IMR-90 (cell line): ENCODE results near the gene DLL3. TPM values are rescaled to one million over a fixed set of nuclear protein-coding genes. Genes with fewer than 3 reads are reported as not detected.

Experiments used
- ATAC-seq: fragments of 200-7000 bp; cut with Tn5 transposase; 2 replicates; pipeline ENCODE4 v1.9.1; 2020; ENCODE audit warnings: low read depth, mild to moderate bottlenecking, moderate library complexity
- BruUV-seq: library from RNA; stranded (reverse); fragments of 400-500 nt; replicated peaks from 2 replicates; lab custom pipeline; 2021; lab: Mats Ljungman, UMichigan
- CTCF ChIA-PET: fragments of 300-600 bp; formaldehyde crosslinking; extraction: SDS; loops from one replicate; lab custom pipeline; 2021; ENCODE audit warnings: antibody characterized with exemption; lab: Yijun Ruan, JAX
- POLR2A ChIA-PET: fragments of 300-600 bp; sonication (Branson Sonifier 250); formaldehyde crosslinking; loops from one replicate; lab custom pipeline; 2022; ENCODE audit warnings: antibody characterized with exemption; ENCODE audit not compliant: unreplicated experiment; lab: Charles Lee
- DNase-seq: peaks from one replicate; pipeline ENCODE4 v3.0.0; 2013
- H2AFZ ChIP-seq: replicated peaks from 2 replicates; pipeline ENCODE3; 2013; ENCODE audit warnings: low read length, mild to moderate bottlenecking; ENCODE audit not compliant: poor library complexity
- H2AK5ac ChIP-seq: 2 replicates; pipeline ENCODE4 v1.6.1; 2013; ENCODE audit warnings: low read depth, low read length, inconsistent platforms
- H2AK9ac ChIP-seq: replicated peaks from 2 replicates; pipeline ENCODE3; 2013; ENCODE audit warnings: mild to moderate bottlenecking, low read depth, low read length, moderate library complexity; ENCODE audit not compliant: poor library complexity
- H2BK120ac ChIP-seq: 2 replicates; pipeline ENCODE4 v1.6.1; 2013; ENCODE audit warnings: low read depth, low read length, inconsistent platforms
- H2BK15ac ChIP-seq: 3 replicates; pipeline ENCODE4 v1.6.1; 2013; ENCODE audit warnings: low read depth, low read length, inconsistent platforms
- H2BK20ac ChIP-seq: 2 replicates; pipeline ENCODE4 v1.6.1; 2013; ENCODE audit warnings: low read depth, mild to moderate bottlenecking, inconsistent platforms, low read length, moderate library complexity
- H2BK5ac ChIP-seq: 2 replicates; pipeline ENCODE4 v1.6.1; 2013; ENCODE audit warnings: mild to moderate bottlenecking, low read depth, low read length, inconsistent platforms; ENCODE audit not compliant: poor library complexity, severe bottlenecking
- H3K14ac ChIP-seq: replicated peaks from 2 replicates; pipeline ENCODE4 v1.6.1; 2013; ENCODE audit warnings: low read depth, low read length, inconsistent platforms
- H3K18ac ChIP-seq: 2 replicates; pipeline ENCODE4 v1.6.1; 2013; ENCODE audit warnings: low read depth, low read length, control low read depth
- H3K23ac ChIP-seq: 2 replicates; pipeline ENCODE4 v1.6.1; 2013; ENCODE audit warnings: low read depth, low read length, inconsistent platforms
- H3K27ac ChIP-seq: 2 replicates; pipeline ENCODE4 v1.5.1; 2013; ENCODE audit warnings: mild to moderate bottlenecking, control low read depth, low read length; ENCODE audit not compliant: insufficient read depth
- H3K27me3 ChIP-seq: 2 replicates; pipeline ENCODE4 v1.6.1; 2013; ENCODE audit warnings: low read length; ENCODE audit not compliant: control insufficient read depth, insufficient read depth
- H3K36me3 ChIP-seq: 2 replicates; pipeline ENCODE4 v1.6.1; 2013; ENCODE audit warnings: low read length, mixed read lengths; ENCODE audit not compliant: control insufficient read depth, insufficient read depth
- H3K4ac ChIP-seq: 2 replicates; pipeline ENCODE4 v1.6.1; 2013; ENCODE audit warnings: low read depth, low read length, inconsistent platforms
- H3K4me1 ChIP-seq: 2 replicates; pipeline ENCODE4 v1.6.1; 2013; ENCODE audit warnings: low read length, mixed read lengths; ENCODE audit not compliant: control insufficient read depth, insufficient read depth
- H3K4me2 ChIP-seq: 2 replicates; pipeline ENCODE4 v1.6.1; 2013; ENCODE audit warnings: low read depth, mild to moderate bottlenecking, control low read depth, low read length, moderate library complexity
- H3K4me3 ChIP-seq: 2 replicates; pipeline ENCODE4 v1.5.1; 2013; ENCODE audit warnings: low read depth, mild to moderate bottlenecking, control low read depth, low read length, moderate library complexity; ENCODE audit not compliant: insufficient read depth
- H3K56ac ChIP-seq: 2 replicates; pipeline ENCODE4 v1.6.1; 2013; ENCODE audit warnings: low read length, inconsistent platforms; ENCODE audit not compliant: insufficient read depth; ENCODE audit errors: extremely low read depth
- H3K79me1 ChIP-seq, 2 experiments: 2 replicates each; pipeline ENCODE4 v1.6.1; 2013; ENCODE audit warnings: low read length in 2 of 2, inconsistent platforms in 1 of 2, low read depth in 1 of 2
- H3K9ac ChIP-seq: 2 replicates; pipeline ENCODE4 v1.6.1; 2013; ENCODE audit warnings: low read depth, low read length, control low read depth
- H3K9me1 ChIP-seq: 2 replicates; pipeline ENCODE4 v1.6.1; 2013; ENCODE audit warnings: low read length, inconsistent platforms; ENCODE audit not compliant: insufficient read depth
- H3K9me3 ChIP-seq: 2 replicates; pipeline ENCODE4 v1.6.1; 2013; ENCODE audit warnings: low read length; ENCODE audit not compliant: control insufficient read depth, insufficient read depth
- H4K20me1 ChIP-seq: 2 replicates; pipeline ENCODE4 v1.6.1; 2013; ENCODE audit warnings: low read length, inconsistent platforms; ENCODE audit not compliant: insufficient read depth
- H4K5ac ChIP-seq: 2 replicates; pipeline ENCODE4 v1.6.1; 2013; ENCODE audit warnings: mild to moderate bottlenecking, low read depth, low read length, control low read depth
- H4K8ac ChIP-seq, 2 experiments: 2 replicates each; pipeline ENCODE4 v1.6.1; 2013; ENCODE audit warnings: low read depth in 2 of 2, low read length in 2 of 2, control low read depth in 1 of 2, inconsistent platforms in 1 of 2
- H4K91ac ChIP-seq: 2 replicates; pipeline ENCODE4 v1.6.1; 2013; ENCODE audit warnings: low read depth, low read length, inconsistent platforms; ENCODE audit not compliant: insufficient read depth
- FOS ChIP-seq: fragments of 150-350 bp; IDR thresholded peaks from 2 replicates; pipeline ENCODE4 v1.6.1; 2016; ENCODE audit warnings: low read depth, low read length
- MAZ ChIP-seq: IDR thresholded peaks from 2 replicates; pipeline ENCODE4 v1.6.1; 2012; ENCODE audit warnings: low read depth, mild to moderate bottlenecking, low read length, improper control_type of control experiment, moderate library complexity, borderline replicate concordance
- MXI1 ChIP-seq: IDR thresholded peaks from 2 replicates; pipeline ENCODE4 v1.6.1; 2012; ENCODE audit warnings: low read depth, mild to moderate bottlenecking, low read length, moderate library complexity, borderline replicate concordance
- RAD21 ChIP-seq: IDR thresholded peaks from 2 replicates; pipeline ENCODE4 v1.6.1; 2012; ENCODE audit warnings: low read length, improper control_type of control experiment
- RCOR1 ChIP-seq: IDR thresholded peaks from 2 replicates; pipeline ENCODE4 v1.6.1; 2012; ENCODE audit warnings: mild to moderate bottlenecking, low read length, improper control_type of control experiment; ENCODE audit not compliant: insufficient replicate concordance
- RFX5 ChIP-seq: IDR thresholded peaks from 2 replicates; pipeline ENCODE4 v1.8.0; 2012; ENCODE audit warnings: low read depth, mild to moderate bottlenecking, low read length, moderate library complexity
- WGBS, 2 experiments: methylation state at CpG; one replicate each; pipeline versions ENCODE4 v1.1.5 to v1.1.7; 2013; ENCODE audit warnings: missing lambda C conversion rate in 2 of 2; ENCODE audit not compliant: insufficient read length in 1 of 2; ENCODE audit errors: extremely low coverage in 2 of 2; 5-methylcytosine and 5-hydroxymethylcytosine counted together
- dilution Hi-C: fragments of 300-500 bp; cut with HindIII; formaldehyde crosslinking; loops from one replicate; pipeline ENCODE4 v1.14.3; 2018; ENCODE audit warnings: low sequenced_read_pairs; ENCODE audit not compliant: unreplicated experiment
- in situ Hi-C: fragments of 300-500 bp; cut with MboI; formaldehyde crosslinking; loops from 3 replicates; pipeline ENCODE4 v1.14.3; 2019; ENCODE audit warnings: low sequenced_read_pairs, inconsistent platforms, mixed read lengths
- intact Hi-C: fragments of 100-400 bp; cut with micrococcal nuclease; formaldehyde crosslinking; loops from 2 replicates; pipeline ENCODE4 v1.10.0; 2022
- polyA plus RNA-seq, 3 experiments: library from polyadenylated mRNA; depleted of rRNA; stranded (reverse); fragments of >200 nt; gene quantifications; 2 replicates each; pipeline ENCODE4 v1.2.3, GENCODE V29; 2012; ENCODE audit warnings: low replicate concordance in 1 of 3
- total RNA-seq: library from RNA; depleted of rRNA; stranded (reverse); fragments of >200 nt; gene quantifications from 2 replicates; pipeline ENCODE4 v1.2.3, GENCODE V29; 2012
- TF ChIP-seq, protein P1 (sequence below): conservative IDR thresholded peaks from 2 replicates; pipeline ENCODE4 v1.5.1; 2012; ENCODE audit warnings: mild to moderate bottlenecking, low read depth, low read length, improper control_type of control experiment
- TF ChIP-seq, protein P2 (sequence below): fragments of 150-350 bp; IDR thresholded peaks from 2 replicates; pipeline ENCODE4 v1.6.1; 2016; ENCODE audit warnings: low read depth, mild to moderate bottlenecking, low read length, moderate library complexity, borderline replicate concordance

Gene DLL3
- total and polyA plus RNA-seq, 2 of the 4 experiments (the other 2 are of a cell fraction) = 0.36 to 1.3 TPM

GRCh38 chr19:39514840-39515550 lies 16.2 kb downstream of the DLL3 start, which contains the start of gene SELENOV:
TSS of gene SELENOV (plus strand) at chr19:39515139. CDS start at chr19:39515213, 74 bp downstream.
- in situ Hi-C loops = no loop called here
- H3K27me3 ChIP-seq = peaks cover 58% of the 10 kb centered on the region

More at GRCh38 chr19:39514840-39515550, 16.2 kb downstream of the DLL3 start, which contains the start of gene SELENOV:
- Histone ChIP-seq H3K4me3 (no peak within 1 kb of the TSS), H3K9me3 (peaks cover 13% of the 10 kb centered on the region), H4K20me1 (no peaks in the 10 kb centered on the region), H2AK9ac (peak within 1 kb of the TSS; percentile 42), H3K9me1 (no peaks in the 10 kb centered on the region), H3K4me2 (peak within 1 kb of the TSS; percentile 46; the same call in 1 of the 2 replicates), H3K27ac (no peak within 1 kb of the TSS), H2AK5ac (no peak within 1 kb of the TSS), H3K18ac (no peak within 1 kb of the TSS), H2BK15ac (no peak within 1 kb of the TSS), H2AFZ (peak within 1 kb of the TSS; percentile 68), H3K14ac (no peak within 1 kb of the TSS), H3K79me1 (no peaks in the 10 kb centered on the region), H2BK120ac (no peak within 1 kb of the TSS), H3K9ac (no peak within 1 kb of the TSS), H3K56ac (no peak within 1 kb of the TSS), H3K4me1 (peaks cover 6% of the 10 kb centered on the region; the same call in 1 of the 2 replicates), H2BK20ac (no peak within 1 kb of the TSS), H4K5ac (no peak within 1 kb of the TSS), H4K91ac (no peak within 1 kb of the TSS), H3K23ac (0 out of 2 replicates have a peak within 1 kb of the TSS, but pooled peaks have one; percentile 33), H4K8ac (no peak within 1 kb of the TSS), H3K36me3 (no peaks in the 10 kb centered on the region), H2BK5ac (no peak within 1 kb of the TSS), H3K4ac (no peak within 1 kb of the TSS)
- intact Hi-C loops (no loop called here), dilution Hi-C loops (no loop called here)
- TF ChIP-seq RCOR1 (no peak), MAZ (no peak), MXI1 (no peak), RAD21 (no peak), FOS (no peak), RFX5 (no peak)
- TF ChIP-seq, protein P1, sequence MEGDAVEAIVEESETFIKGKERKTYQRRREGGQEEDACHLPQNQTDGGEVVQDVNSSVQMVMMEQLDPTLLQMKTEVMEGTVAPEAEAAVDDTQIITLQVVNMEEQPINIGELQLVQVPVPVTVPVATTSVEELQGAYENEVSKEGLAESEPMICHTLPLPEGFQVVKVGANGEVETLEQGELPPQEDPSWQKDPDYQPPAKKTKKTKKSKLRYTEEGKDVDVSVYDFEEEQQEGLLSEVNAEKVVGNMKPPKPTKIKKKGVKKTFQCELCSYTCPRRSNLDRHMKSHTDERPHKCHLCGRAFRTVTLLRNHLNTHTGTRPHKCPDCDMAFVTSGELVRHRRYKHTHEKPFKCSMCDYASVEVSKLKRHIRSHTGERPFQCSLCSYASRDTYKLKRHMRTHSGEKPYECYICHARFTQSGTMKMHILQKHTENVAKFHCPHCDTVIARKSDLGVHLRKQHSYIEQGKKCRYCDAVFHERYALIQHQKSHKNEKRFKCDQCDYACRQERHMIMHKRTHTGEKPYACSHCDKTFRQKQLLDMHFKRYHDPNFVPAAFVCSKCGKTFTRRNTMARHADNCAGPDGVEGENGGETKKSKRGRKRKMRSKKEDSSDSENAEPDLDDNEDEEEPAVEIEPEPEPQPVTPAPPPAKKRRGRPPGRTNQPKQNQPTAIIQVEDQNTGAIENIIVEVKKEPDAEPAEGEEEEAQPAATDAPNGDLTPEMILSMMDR = no peak
- TF ChIP-seq, protein P2, sequence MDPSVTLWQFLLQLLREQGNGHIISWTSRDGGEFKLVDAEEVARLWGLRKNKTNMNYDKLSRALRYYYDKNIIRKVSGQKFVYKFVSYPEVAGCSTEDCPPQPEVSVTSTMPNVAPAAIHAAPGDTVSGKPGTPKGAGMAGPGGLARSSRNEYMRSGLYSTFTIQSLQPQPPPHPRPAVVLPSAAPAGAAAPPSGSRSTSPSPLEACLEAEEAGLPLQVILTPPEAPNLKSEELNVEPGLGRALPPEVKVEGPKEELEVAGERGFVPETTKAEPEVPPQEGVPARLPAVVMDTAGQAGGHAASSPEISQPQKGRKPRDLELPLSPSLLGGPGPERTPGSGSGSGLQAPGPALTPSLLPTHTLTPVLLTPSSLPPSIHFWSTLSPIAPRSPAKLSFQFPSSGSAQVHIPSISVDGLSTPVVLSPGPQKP = no peak
- DNase-seq (no peak), ATAC-seq (peak; percentile 44; the same call in 1 of the 2 replicates)
- BruUV-seq = no TSS peak
- 3% methylated on average over 29 of the region's 56 CpGs; no CpG with 5 or more reads in 1 of the 2 experiments for WGBS, 2 experiments
- ChIA-PET CTCF (no interaction called here), POLR2A (no interaction called here)
